H9 (cell line): ENCODE results near the gene GALNT17. TPM values are rescaled to one million over a fixed set of nuclear protein-coding genes. Genes with fewer than 3 reads are reported as not detected.

Experiments used
- DNase-seq: peaks from one replicate; pipeline ENCODE4 v3.0.0-alpha.2; 2017
- H2AFZ ChIP-seq: one replicate; pipeline ENCODE4 v1.6.1; 2013; ENCODE audit warnings: mild to moderate bottlenecking, low read length, control low read depth, moderate library complexity
- H2AK5ac ChIP-seq: 2 replicates; pipeline ENCODE4 v1.6.1; 2013; ENCODE audit warnings: low read length, control low read depth, mixed read lengths; ENCODE audit not compliant: insufficient read length
- H2BK120ac ChIP-seq: one replicate; pipeline ENCODE4 v1.6.1; 2013; ENCODE audit warnings: low read depth, mild to moderate bottlenecking, low read length, control low read depth, inconsistent platforms; ENCODE audit not compliant: poor library complexity, severe bottlenecking
- H2BK12ac ChIP-seq: 2 replicates; pipeline ENCODE4 v1.6.1; 2013; ENCODE audit warnings: low read length, control low read depth, mixed read lengths, low read depth; ENCODE audit not compliant: insufficient read length
- H2BK15ac ChIP-seq: 2 replicates; pipeline ENCODE4 v1.6.1; 2013; ENCODE audit warnings: low read depth, low read length, control low read depth
- H2BK20ac ChIP-seq: one replicate; pipeline ENCODE4 v1.6.1; 2013; ENCODE audit warnings: low read depth, mild to moderate bottlenecking, low read length, control low read depth, inconsistent platforms; ENCODE audit not compliant: poor library complexity, severe bottlenecking
- H2BK5ac ChIP-seq: 2 replicates; pipeline ENCODE4 v1.6.1; 2013; ENCODE audit warnings: low read length, control low read depth, mixed read lengths; ENCODE audit not compliant: insufficient read length
- H3K14ac ChIP-seq: 2 replicates; pipeline ENCODE4 v1.6.1; 2013; ENCODE audit warnings: low read length, control low read depth; ENCODE audit not compliant: insufficient read depth
- H3K18ac ChIP-seq: 2 replicates; pipeline ENCODE4 v1.6.1; 2013; ENCODE audit warnings: low read depth, mild to moderate bottlenecking, mixed read lengths, low read length, control low read depth; ENCODE audit not compliant: insufficient read length
- H3K23ac ChIP-seq: 2 replicates; pipeline ENCODE4 v1.6.1; 2013; ENCODE audit warnings: low read length, control low read depth, mixed read lengths, low read depth; ENCODE audit not compliant: insufficient read length
- H3K23me2 ChIP-seq: 2 replicates; pipeline ENCODE4 v1.6.1; 2013; ENCODE audit warnings: low read depth, mild to moderate bottlenecking, mixed read lengths, low read length, control low read depth; ENCODE audit not compliant: insufficient read length, poor library complexity, severe bottlenecking
- H3K27ac ChIP-seq: 2 replicates; pipeline ENCODE4 v1.5.1; 2013; ENCODE audit warnings: low read length, control low read depth, mixed read lengths, low read depth; ENCODE audit not compliant: insufficient read length
- H3K27me3 ChIP-seq: 2 replicates; pipeline ENCODE4 v1.6.1; 2013; ENCODE audit warnings: low read length, control low read depth, inconsistent platforms; ENCODE audit not compliant: insufficient read depth
- H3K4ac ChIP-seq: 2 replicates; pipeline ENCODE4 v1.6.1; 2013; ENCODE audit warnings: low read depth, mild to moderate bottlenecking, control low read depth, inconsistent platforms, low read length, moderate library complexity
- H3K4me1 ChIP-seq: 2 replicates; pipeline ENCODE4 v1.6.1; 2013; ENCODE audit warnings: low read length, control low read depth, inconsistent platforms; ENCODE audit not compliant: insufficient read depth
- H3K4me2 ChIP-seq: 2 replicates; pipeline ENCODE4 v1.6.1; 2013; ENCODE audit warnings: low read length, control low read depth, mixed read lengths; ENCODE audit not compliant: insufficient read length, insufficient read depth
- H3K56ac ChIP-seq: 2 replicates; pipeline ENCODE4 v1.6.1; 2013; ENCODE audit warnings: low read depth, mild to moderate bottlenecking, mixed read lengths, low read length, control low read depth; ENCODE audit not compliant: insufficient read length
- H3K79me1 ChIP-seq: 2 replicates; pipeline ENCODE4 v1.6.1; 2013; ENCODE audit warnings: low read depth, mild to moderate bottlenecking, moderate library complexity, low read length, control low read depth, inconsistent platforms; ENCODE audit not compliant: insufficient read depth, poor library complexity, severe bottlenecking
- H3K79me2 ChIP-seq: 2 replicates; pipeline ENCODE4 v1.6.1; 2013; ENCODE audit warnings: low read length, control low read depth, inconsistent platforms; ENCODE audit not compliant: insufficient read depth
- H3K9ac ChIP-seq: 2 replicates; pipeline ENCODE4 v1.6.1; 2013; ENCODE audit warnings: low read length, control low read depth, mixed read lengths; ENCODE audit not compliant: insufficient read length; ENCODE audit errors: extremely low read depth
- H3K9me3 ChIP-seq: one replicate; pipeline ENCODE4 v1.6.1; 2013; ENCODE audit warnings: low read depth, low read length, inconsistent platforms; ENCODE audit not compliant: control insufficient read depth
- H3T11ph ChIP-seq: one replicate; pipeline ENCODE4 v1.6.1; 2013; ENCODE audit warnings: mild to moderate bottlenecking, low read length, control low read depth, inconsistent platforms
- H4K20me1 ChIP-seq: one replicate; pipeline ENCODE4 v1.6.1; 2013; ENCODE audit not compliant: control insufficient read depth, insufficient read length, insufficient read depth
- H4K5ac ChIP-seq: 2 replicates; pipeline ENCODE4 v1.6.1; 2013; ENCODE audit warnings: low read depth, mild to moderate bottlenecking, mixed read lengths, low read length, control low read depth; ENCODE audit not compliant: insufficient read length
- H4K8ac ChIP-seq: replicated peaks from 2 replicates; pipeline ENCODE4 v1.6.1; 2013; ENCODE audit warnings: low read length, control low read depth, mixed read lengths, low read depth; ENCODE audit not compliant: insufficient read length
- H4K91ac ChIP-seq: 2 replicates; pipeline ENCODE4 v1.6.1; 2013; ENCODE audit warnings: low read depth, mild to moderate bottlenecking, moderate library complexity, mixed read lengths, low read length, control low read depth; ENCODE audit not compliant: insufficient read length
- H3K27ac Mint-ChIP-seq, 3 experiments: 2 replicates in 2 of 3; 3 replicates in 1 of 3; pipeline ENCODE4 v1.8.0; 2020 to 2021; ENCODE audit warnings: mixed read lengths in 3 of 3, mild to moderate bottlenecking in 1 of 3, moderate library complexity in 1 of 3
- H3K27me3 Mint-ChIP-seq: 2 replicates; pipeline ENCODE4 v1.8.0; 2021; ENCODE audit warnings: low read depth, mild to moderate bottlenecking, moderate library complexity, mixed read lengths
- H3K36me3 Mint-ChIP-seq, 3 experiments: 2 replicates in 2 of 3; 3 replicates in 1 of 3; pipeline ENCODE4 v1.8.0; 2020 to 2021; ENCODE audit warnings: low read depth in 3 of 3, mixed read lengths in 3 of 3; ENCODE audit not compliant: insufficient read depth in 1 of 3
- H3K4me1 Mint-ChIP-seq, 2 experiments: 2 replicates each; pipeline ENCODE4 v1.8.0; 2020; ENCODE audit warnings: mixed read lengths in 2 of 2
- H3K4me3 Mint-ChIP-seq, 2 experiments: 2 replicates in 1 of 2; 3 replicates in 1 of 2; pipeline ENCODE4 v1.8.0; 2020 to 2021; ENCODE audit warnings: mild to moderate bottlenecking in 2 of 2, mixed read lengths in 2 of 2, moderate library complexity in 1 of 2
- H3K9me3 Mint-ChIP-seq, 2 experiments: 2 replicates in 1 of 2; 3 replicates in 1 of 2; pipeline ENCODE4 v1.8.0; 2020; ENCODE audit warnings: mild to moderate bottlenecking in 2 of 2, mixed read lengths in 2 of 2, moderate library complexity in 1 of 2
- WGBS: extraction: QIAGEN DNeasy Blood & Tissue Kit; methylation state at CpG from one replicate; pipeline ENCODE4 v1.1.7; 2013; ENCODE audit warnings: missing lambda C conversion rate, low lambda C conversion rate, mixed read lengths; ENCODE audit not compliant: insufficient read length; ENCODE audit errors: extremely low coverage; 5-methylcytosine and 5-hydroxymethylcytosine counted together
- total RNA-seq: library from RNA; stranded (reverse); gene quantifications from 2 replicates; pipeline ENCODE4 v1.2.1, GENCODE V29; 2021
- TF ChIP-seq, protein P1 (sequence below): fragments of 200-600 bp; sonication (generic); conservative IDR thresholded peaks from 3 replicates; pipeline ENCODE4 v1.8.0; 2021; ENCODE audit warnings: antibody characterized with exemption, mild to moderate bottlenecking

GALNT17 gene
- total RNA-seq, 1 experiment from 2014 or later: 43.2 TPM

DNA sequence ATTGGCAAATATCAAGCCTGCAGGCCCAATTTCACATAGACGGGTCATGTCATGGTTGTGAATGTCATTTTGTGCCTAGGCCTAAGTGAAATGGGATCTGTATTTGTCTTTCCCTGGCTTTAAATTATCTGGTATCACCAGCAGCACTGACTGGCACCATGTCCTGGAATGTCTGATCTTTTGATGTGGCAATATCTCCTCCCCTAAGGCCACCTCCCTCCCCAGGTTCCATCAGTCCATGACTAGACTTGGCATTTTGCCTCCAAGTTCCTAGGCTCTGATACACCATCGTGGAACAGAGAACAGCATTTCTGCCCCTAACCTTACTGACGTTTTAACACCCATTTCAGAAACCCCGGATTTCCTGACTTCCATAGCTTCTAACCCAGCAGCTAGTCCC, 513.9 kb downstream of the GALNT17 start:
- Histone ChIP-seq H4K20me1 (no peaks in the 10 kb centered on the region), H2AFZ (no peak overlapping the region)
- no peak for DNase-seq

More for the DNA sequence above, 513.9 kb downstream of the GALNT17 start:
- Histone ChIP-seq H3T11ph (no peak overlapping the region), H3K4ac (no peak overlapping the region), H2BK120ac (no peak overlapping the region), H3K79me2 (no peaks in the 10 kb centered on the region), H3K9ac (no peak overlapping the region), H2AK5ac (no peak overlapping the region), H3K23me2 (no peaks in the 10 kb centered on the region), H4K8ac (no peak overlapping the region), H3K23ac (no peak overlapping the region), H3K9me3 (no peaks in the 10 kb centered on the region), H2BK20ac (no peak overlapping the region), H3K18ac (no peak overlapping the region), H2BK15ac (no peak overlapping the region), H3K27ac (no peak overlapping the region), H4K5ac (no peak overlapping the region), H4K91ac (no peak overlapping the region), H3K56ac (no peak overlapping the region), H3K4me1 (no peaks in the 10 kb centered on the region; the same call in 1 of the 2 replicates), H2BK12ac (no peak overlapping the region), H3K14ac (no peak overlapping the region), H3K4me2 (no peak overlapping the region), H2BK5ac (no peak overlapping the region), H3K79me1 (no peaks in the 10 kb centered on the region), H3K27me3 (no peaks in the 10 kb centered on the region)
- peaks cover 16 to 28% of the 10 kb centered on the region in 2 experiments for H3K9me3 Mint-ChIP-seq
- WGBS: no CpG with 5 or more reads among the region's 4 CpGs
- H3K36me3 Mint-ChIP-seq: peaks cover 32 to 38% (median 36%) of the 10 kb centered on the region in 3 experiments
- TF ChIP-seq, protein P1, sequence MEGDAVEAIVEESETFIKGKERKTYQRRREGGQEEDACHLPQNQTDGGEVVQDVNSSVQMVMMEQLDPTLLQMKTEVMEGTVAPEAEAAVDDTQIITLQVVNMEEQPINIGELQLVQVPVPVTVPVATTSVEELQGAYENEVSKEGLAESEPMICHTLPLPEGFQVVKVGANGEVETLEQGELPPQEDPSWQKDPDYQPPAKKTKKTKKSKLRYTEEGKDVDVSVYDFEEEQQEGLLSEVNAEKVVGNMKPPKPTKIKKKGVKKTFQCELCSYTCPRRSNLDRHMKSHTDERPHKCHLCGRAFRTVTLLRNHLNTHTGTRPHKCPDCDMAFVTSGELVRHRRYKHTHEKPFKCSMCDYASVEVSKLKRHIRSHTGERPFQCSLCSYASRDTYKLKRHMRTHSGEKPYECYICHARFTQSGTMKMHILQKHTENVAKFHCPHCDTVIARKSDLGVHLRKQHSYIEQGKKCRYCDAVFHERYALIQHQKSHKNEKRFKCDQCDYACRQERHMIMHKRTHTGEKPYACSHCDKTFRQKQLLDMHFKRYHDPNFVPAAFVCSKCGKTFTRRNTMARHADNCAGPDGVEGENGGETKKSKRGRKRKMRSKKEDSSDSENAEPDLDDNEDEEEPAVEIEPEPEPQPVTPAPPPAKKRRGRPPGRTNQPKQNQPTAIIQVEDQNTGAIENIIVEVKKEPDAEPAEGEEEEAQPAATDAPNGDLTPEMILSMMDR: no peak
- H3K27me3 Mint-ChIP-seq: no peaks in the 10 kb centered on the region
- peaks cover 10% of the 10 kb centered on the region in 2 experiments for H3K4me1 Mint-ChIP-seq
- no peak overlapping the region for H3K4me3 Mint-ChIP-seq
- no peak overlapping the region for H3K27ac Mint-ChIP-seq
